GM12873 (cell line): Measurements from ENCODE around the gene MYL6.

ENCODE experiments used
- CTCF ChIP-seq: IDR thresholded peaks from 2 replicates; pipeline ENCODE4 v1.5.1; 2012; ENCODE audit warnings: low read depth, mild to moderate bottlenecking, moderate library complexity, low read length, control low read depth; ENCODE audit not compliant: insufficient read depth; ENCODE audit errors: missing control alignments

The MYL6 gene

GRCh38 chr12:56118688-56119357 lies 39.3 kb upstream of the MYL6 start:
- no peak for TF ChIP-seq CTCF

GRCh38 chr12:56119361-56119796 lies 38.8 kb upstream of the MYL6 start:
- peak; percentile 76 for TF ChIP-seq CTCF

- TF ChIP-seq CTCF, result no peak
These were observed 37.9 kb upstream of the MYL6 start for GRCh38 chr12:56120158-56120846.

GRCh38 chr12:56121204-56121870 lies 36.8 kb upstream of the MYL6 start:
- TF ChIP-seq CTCF, result no peak

- no peak for TF ChIP-seq CTCF
These were observed 35.5 kb upstream of the MYL6 start for GRCh38 chr12:56122637-56123036.

- TF ChIP-seq CTCF, result no peak
These were observed 34.0 kb upstream of the MYL6 start for GRCh38 chr12:56124133-56124532.

- no peak for TF ChIP-seq CTCF
These were observed 31.4 kb upstream of the MYL6 start for GRCh38 chr12:56126732-56127239.
